H7 (cell line): Measurements from ENCODE around the gene ELOVL7. TPM values are rescaled to one million over a fixed set of nuclear protein-coding genes. Genes with fewer than 3 reads are reported as not detected.
"Not testable (repeated sequence)": the region's sequence is repeated elsewhere in the genome, so short reads cannot be mapped to it uniquely, and the experiment has no call there.

Experiments
- DNase-seq: peaks from one replicate; pipeline ENCODE4 v3.0.0; 2012
- H3K27me3 ChIP-seq: 2 replicates; pipeline ENCODE4 v1.6.0; 2011; ENCODE audit warnings: mild to moderate bottlenecking, low read length; ENCODE audit not compliant: control insufficient read depth, insufficient read depth
- H3K36me3 ChIP-seq: replicated peaks from 2 replicates; pipeline ENCODE4 v1.5.1; 2011; ENCODE audit warnings: low read length; ENCODE audit not compliant: control insufficient read depth, insufficient read depth
- H3K4me3 ChIP-seq: 2 replicates; pipeline ENCODE4 v1.5.1; 2011; ENCODE audit warnings: low read depth, mild to moderate bottlenecking, control low read depth, low read length, moderate library complexity; ENCODE audit not compliant: insufficient read depth
- total RNA-seq: library from RNA; depleted of rRNA; stranded (reverse); fragments of >200 nt; shearing (Covaris generic); gene quantifications from 2 replicates; pipeline ENCODE4 v1.2.3, GENCODE V29; 2014; rRNA removed

Gene ELOVL7
- 2.2 and 2.6 TPM in 2 replicates for total RNA-seq

- Histone ChIP-seq H3K36me3 (no peaks in the 10 kb centered on the region), H3K27me3 (peaks cover 23% of the 10 kb centered on the region), H3K4me3 (peak within 1 kb of the TSS; percentile 94)
- DNase-seq: peak; percentile 96
These were observed at the start of gene ELOVL7 for GRCh38 chr5:60843936-60844905. TSS of gene ELOVL7 (minus strand) at chr5:60844269. CDS start at chr5:60787397, 56,872 bp downstream.

GRCh38 chr5:60893521-60893920, 49.5 kb upstream of the ELOVL7 start:
- DNase-seq: no peak
- no peak overlapping the region for H3K4me3 ChIP-seq
- no peaks in the 10 kb centered on the region; the same call in 1 of the 2 replicates for H3K36me3 ChIP-seq

GRCh38 chr5:60891667-60892066, 47.6 kb upstream of the ELOVL7 start:
- peak; percentile 60 for DNase-seq
- Histone ChIP-seq H3K36me3 (no peaks in the 10 kb centered on the region; the same call in 1 of the 2 replicates), H3K27me3 (no peaks in the 10 kb centered on the region), H3K4me3 (no peak overlapping the region)

More at GRCh38 chr5:60893521-60893920, 49.5 kb upstream of the ELOVL7 start:
- H3K27me3 ChIP-seq: no peaks in the 10 kb centered on the region

- no peak for DNase-seq
- no peaks in the 10 kb centered on the region for H3K27me3 ChIP-seq
- H3K36me3 ChIP-seq: no peaks in the 10 kb centered on the region; the same call in 1 of the 2 replicates
- H3K4me3 ChIP-seq: no peak overlapping the region
These were observed 44.4 kb upstream of the ELOVL7 start for GRCh38 chr5:60888359-60889061.

- no peak for DNase-seq
- Histone ChIP-seq H3K27me3 (no peaks in the 10 kb centered on the region), H3K36me3 (no peaks in the 10 kb centered on the region; the same call in 1 of the 2 replicates), H3K4me3 (no peak overlapping the region)
These were observed 43.7 kb upstream of the ELOVL7 start for GRCh38 chr5:60887746-60888145.

DNA sequence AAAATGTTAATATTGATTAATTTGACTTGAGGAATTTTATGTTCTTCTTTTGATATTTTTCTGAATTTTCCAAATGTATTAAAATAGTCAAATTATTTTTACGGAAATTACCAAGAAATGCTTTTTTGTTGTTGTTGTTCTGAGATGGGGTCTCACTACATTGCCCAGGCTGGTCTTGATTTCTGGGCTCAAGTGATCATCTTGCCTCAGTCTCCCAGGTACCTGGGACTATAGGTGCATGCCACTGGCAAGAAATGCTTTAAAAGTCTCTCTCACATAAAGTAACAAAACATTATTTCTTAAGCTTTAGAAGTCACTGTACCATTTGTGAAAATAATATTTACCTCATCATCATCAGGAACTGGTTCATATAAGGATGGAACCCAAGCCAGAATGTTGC, 43.0 kb upstream of the ELOVL7 start:
- Histone ChIP-seq H3K36me3 (no peaks in the 10 kb centered on the region; the same call in 1 of the 2 replicates), H3K4me3 (no peak overlapping the region), H3K27me3 (no peaks in the 10 kb centered on the region)
- no peak for DNase-seq

GRCh38 chr5:60886158-60886557, 42.1 kb upstream of the ELOVL7 start:
- no peaks in the 10 kb centered on the region; the same call in 1 of the 2 replicates for H3K36me3 ChIP-seq
- no peak for DNase-seq
- no peaks in the 10 kb centered on the region for H3K27me3 ChIP-seq
- no peak overlapping the region for H3K4me3 ChIP-seq

- DNase-seq: peak; percentile 50
- Histone ChIP-seq H3K36me3 (no peaks in the 10 kb centered on the region; the same call in 1 of the 2 replicates), H3K27me3 (no peaks in the 10 kb centered on the region), H3K4me3 (no peak overlapping the region)
These were observed 39.2 kb upstream of the ELOVL7 start for GRCh38 chr5:60883229-60883628.

DNA sequence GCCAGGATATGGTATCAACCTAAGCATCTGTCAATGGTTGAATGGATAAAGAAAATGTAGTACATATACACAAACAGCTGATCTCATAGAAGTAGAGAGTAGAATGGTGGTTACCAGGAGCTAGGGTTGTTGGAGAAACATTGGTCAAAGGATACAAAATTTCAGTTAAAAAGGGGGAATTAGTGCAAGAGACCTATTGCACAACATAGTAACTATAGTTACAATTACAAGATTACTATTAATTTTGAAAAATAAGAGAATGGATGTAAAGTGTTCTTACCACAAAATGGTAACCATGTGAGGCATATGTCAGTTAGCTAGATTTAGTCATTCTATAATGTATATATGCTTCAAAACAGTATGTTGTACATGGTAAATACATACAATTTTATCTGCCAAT, 28.8 kb upstream of the ELOVL7 start:
- Histone ChIP-seq H3K36me3 (no peaks in the 10 kb centered on the region), H3K27me3 (no peaks in the 10 kb centered on the region), H3K4me3 (no peak overlapping the region)
- DNase-seq: no peak

DNA sequence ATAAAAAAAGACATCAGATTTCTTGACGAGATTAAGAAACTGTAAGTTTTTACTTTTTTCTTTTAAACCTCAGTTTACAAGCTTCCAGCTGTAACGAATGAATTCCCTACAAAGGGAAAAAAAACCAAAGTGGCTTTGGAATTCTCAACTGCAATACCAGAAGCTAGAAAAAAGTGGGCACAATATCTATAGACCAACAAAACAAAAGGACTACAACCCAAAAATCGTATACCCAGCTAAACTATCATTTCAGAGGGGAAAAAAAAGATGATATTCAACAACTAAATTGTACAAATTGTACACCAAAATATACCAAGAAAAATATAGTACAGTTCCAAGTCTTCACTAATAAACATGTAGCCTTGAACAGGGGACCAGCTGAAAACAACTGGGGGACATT, 26.8 kb upstream of the ELOVL7 start:
- H3K4me3 ChIP-seq: no peak overlapping the region
- no peak for DNase-seq
- no peaks in the 10 kb centered on the region for H3K36me3 ChIP-seq
- H3K27me3 ChIP-seq: no peaks in the 10 kb centered on the region

DNA sequence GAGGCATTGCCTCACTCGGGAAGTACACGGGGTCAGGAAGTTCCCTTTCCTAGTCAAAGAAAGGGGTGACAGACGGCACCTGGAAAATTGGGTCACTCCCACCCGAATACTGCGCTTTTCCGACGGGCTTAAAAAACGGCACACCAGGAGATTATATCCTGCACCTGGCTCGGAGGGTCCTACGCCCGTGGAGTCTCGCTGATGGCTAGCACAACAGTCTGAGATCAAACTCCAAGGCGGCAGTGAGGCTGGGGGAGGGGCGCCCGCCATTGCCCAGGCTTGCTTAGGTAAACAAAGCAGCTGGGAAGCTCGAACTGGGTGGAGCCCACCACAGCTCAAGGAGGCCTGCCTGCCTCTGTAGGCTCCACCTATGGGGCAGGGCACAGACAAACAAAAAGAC, 16.5 kb upstream of the ELOVL7 start:
- H3K36me3 ChIP-seq, H3K27me3 ChIP-seq, DNase-seq, H3K4me3 ChIP-seq: not testable (repeated sequence)

- Histone ChIP-seq H3K4me3 (no peak overlapping the region), H3K27me3 (no peaks in the 10 kb centered on the region), H3K36me3 (no peaks in the 10 kb centered on the region)
- DNase-seq: no peak
These were observed 12.0 kb upstream of the ELOVL7 start for GRCh38 chr5:60856066-60856465.

GRCh38 chr5:60852940-60853339, 8.9 kb upstream of the ELOVL7 start:
- DNase-seq: no peak
- Histone ChIP-seq H3K4me3 (no peak overlapping the region), H3K27me3 (no peaks in the 10 kb centered on the region), H3K36me3 (no peaks in the 10 kb centered on the region)

GRCh38 chr5:60852317-60852716, 8.2 kb upstream of the ELOVL7 start:
- H3K36me3 ChIP-seq: no peaks in the 10 kb centered on the region
- no peaks in the 10 kb centered on the region for H3K27me3 ChIP-seq
- no peak for DNase-seq
- no peak overlapping the region for H3K4me3 ChIP-seq

GRCh38 chr5:60851626-60852025, 7.6 kb upstream of the ELOVL7 start:
- Histone ChIP-seq H3K4me3 (no peak overlapping the region), H3K36me3 (no peaks in the 10 kb centered on the region), H3K27me3 (no peaks in the 10 kb centered on the region)
- DNase-seq: no peak
